WTC11 (cell line): Measurements from ENCODE around the gene SND1. TPM values are rescaled to one million over a fixed set of nuclear protein-coding genes. Genes with fewer than 3 reads are reported as not detected.
A peak's percentile ranks its signal among the peaks of the same experiment; 100 is the strongest.

Experiments used
- ATAC-seq: fragments of 200-7000 bp; cut with Tn5 transposase; 2 replicates; pipeline ENCODE4 v1.10.0; 2021; ENCODE audit warnings: mild to moderate bottlenecking, moderate library complexity
- CTCF ChIA-PET: fragments of 300-600 bp; sonication (Branson Sonifier 250); formaldehyde crosslinking; loops from one replicate; lab custom pipeline; 2021; ENCODE audit warnings: antibody characterized with exemption; lab: Charles Lee
- POLR2A ChIA-PET: fragments of 350-600 bp; sonication (Branson Sonifier 250); formaldehyde crosslinking; loops from one replicate; lab custom pipeline; 2021; ENCODE audit warnings: antibody characterized with exemption; lab: Charles Lee
- DNase-seq: peaks from one replicate; pipeline ENCODE4 v3.0.0; 2021; ENCODE audit warnings: low spot score
- H3K27ac Mint-ChIP-seq: 2 replicates; pipeline ENCODE4 v1.8.0; 2021; ENCODE audit warnings: mixed read lengths
- H3K27me3 Mint-ChIP-seq: 2 replicates; pipeline ENCODE4 v1.8.0; 2021; ENCODE audit warnings: low read depth, mild to moderate bottlenecking, moderate library complexity, mixed read lengths
- H3K36me3 Mint-ChIP-seq: 2 replicates; pipeline ENCODE4 v1.8.0; 2021; ENCODE audit warnings: mixed read lengths
- H3K4me1 Mint-ChIP-seq: 2 replicates; pipeline ENCODE4 v1.8.0; 2022; ENCODE audit warnings: mixed read lengths
- H3K4me3 Mint-ChIP-seq: 2 replicates; pipeline ENCODE4 v1.8.0; 2021; ENCODE audit warnings: mild to moderate bottlenecking, moderate library complexity, mixed read lengths
- H3K9me3 Mint-ChIP-seq: 2 replicates; pipeline ENCODE4 v1.8.0; 2021; ENCODE audit warnings: mixed read lengths
- ARID4B ChIP-seq: sonication (generic); formaldehyde crosslinking; IDR thresholded peaks from 2 replicates; pipeline ENCODE4 v1.8.0; 2023; ENCODE audit warnings: missing genetic modification reagents, mild to moderate bottlenecking, borderline replicate concordance
- ATF6 ChIP-seq: sonication (generic); formaldehyde crosslinking; IDR thresholded peaks from 2 replicates; pipeline ENCODE4 v1.8.1; 2023; ENCODE audit warnings: mild to moderate bottlenecking, missing genetic modification reagents
- CREM ChIP-seq: sonication (generic); formaldehyde crosslinking; IDR thresholded peaks from 2 replicates; pipeline ENCODE4 v1.8.1; 2022; ENCODE audit warnings: mild to moderate bottlenecking, missing genetic modification reagents, moderate library complexity
- E2F1 ChIP-seq: sonication (generic); formaldehyde crosslinking; IDR thresholded peaks from 2 replicates; pipeline ENCODE4 v1.8.0; 2022; ENCODE audit warnings: mild to moderate bottlenecking, missing genetic modification reagents
- ELF4 ChIP-seq: sonication (generic); formaldehyde crosslinking; IDR thresholded peaks from 2 replicates; pipeline ENCODE4 v1.8.1; 2022; ENCODE audit warnings: low read depth, mild to moderate bottlenecking, moderate library complexity, missing genetic modification reagents
- ESRRA ChIP-seq: sonication (generic); formaldehyde crosslinking; IDR thresholded peaks from 2 replicates; pipeline ENCODE4 v1.8.1; 2022; ENCODE audit warnings: mild to moderate bottlenecking, missing genetic modification reagents, borderline replicate concordance
- ETV6 ChIP-seq: sonication (generic); formaldehyde crosslinking; IDR thresholded peaks from 2 replicates; pipeline ENCODE4 v1.8.1; 2022; ENCODE audit warnings: mild to moderate bottlenecking, missing genetic modification reagents
- GABPB1 ChIP-seq: sonication (generic); formaldehyde crosslinking; IDR thresholded peaks from 2 replicates; pipeline ENCODE4 v1.8.1; 2023; ENCODE audit warnings: mild to moderate bottlenecking, missing genetic modification reagents
- HMGXB4 ChIP-seq: sonication (generic); formaldehyde crosslinking; IDR thresholded peaks from 2 replicates; pipeline ENCODE4 v1.8.1; 2023; ENCODE audit warnings: mild to moderate bottlenecking, moderate library complexity, missing genetic modification reagents
- KAT7 ChIP-seq: sonication (generic); formaldehyde crosslinking; IDR thresholded peaks from 2 replicates; pipeline ENCODE4 v1.8.1; 2023; ENCODE audit warnings: missing genetic modification reagents, mild to moderate bottlenecking, borderline replicate concordance
- PRDM15 ChIP-seq: sonication (generic); formaldehyde crosslinking; IDR thresholded peaks from 2 replicates; pipeline ENCODE4 v1.8.0; 2022; ENCODE audit warnings: missing genetic modification reagents
- ZNF219 ChIP-seq: sonication (generic); formaldehyde crosslinking; IDR thresholded peaks from 2 replicates; pipeline ENCODE4 v1.8.0; 2023; ENCODE audit warnings: missing genetic modification reagents, mild to moderate bottlenecking, borderline replicate concordance
- ZNF263 ChIP-seq: sonication (generic); formaldehyde crosslinking; IDR thresholded peaks from 2 replicates; pipeline ENCODE4 v1.8.1; 2022; ENCODE audit warnings: low read depth, mild to moderate bottlenecking, moderate library complexity, missing genetic modification reagents
- total RNA-seq: library from RNA; stranded (reverse); gene quantifications from 3 replicates; pipeline ENCODE4 v1.2.3, GENCODE V29; 2021
- TF ChIP-seq, protein P1 (sequence below): sonication (generic); formaldehyde crosslinking; IDR thresholded peaks from 2 replicates; pipeline ENCODE4 v1.8.1; 2022; ENCODE audit warnings: mild to moderate bottlenecking, moderate library complexity, missing genetic modification reagents

SND1 gene
- total RNA-seq, 1 experiment from 2014 or later: 261 TPM

GRCh38 chr7:128030654-128031611, 378.9 kb downstream of the SND1 start, which contains the start of gene LRRC4:
LRRC4 (minus strand) TSS chr7:128031437; CDS start chr7:128030640, 797 bp downstream.
- Mint-ChIP-seq H3K4me3 (peak within 1 kb of the TSS; percentile 81), H3K27me3 (peaks cover 38% of the 10 kb centered on the region), H3K36me3 (peaks cover 12% of the 10 kb centered on the region), H3K4me1 (peaks cover 39% of the 10 kb centered on the region), H3K9me3 (peaks cover 7% of the 10 kb centered on the region; the same call in 1 of the 2 replicates), H3K27ac (peak within 1 kb of the TSS; percentile 79)
- DNase-seq (peak; percentile 72), ATAC-seq (peak; percentile 12)
- TF ChIP-seq ESRRA (CRISPR knock-in tag) (no peak), KAT7 (CRISPR knock-in tag) (no peak), ARID4B (CRISPR knock-in tag) (0 out of 2 replicates have a peak, but pooled peaks have one; percentile 2), CREM (CRISPR knock-in tag) (no peak), PRDM15 (CRISPR knock-in tag) (peak; percentile 47; the same call in 1 of the 2 replicates), E2F1 (0 out of 2 replicates have a peak, but pooled peaks have one; percentile 0), HMGXB4 (no peak), ELF4 (CRISPR knock-in tag) (no peak), GABPB1 (CRISPR knock-in tag) (no peak), ZNF219 (no peak), ETV6 (CRISPR knock-in tag) (0 out of 2 replicates have a peak, but pooled peaks have one; percentile 14), ZNF263 (CRISPR knock-in tag) (no peak), ATF6 (no peak)
- TF ChIP-seq, protein P1, sequence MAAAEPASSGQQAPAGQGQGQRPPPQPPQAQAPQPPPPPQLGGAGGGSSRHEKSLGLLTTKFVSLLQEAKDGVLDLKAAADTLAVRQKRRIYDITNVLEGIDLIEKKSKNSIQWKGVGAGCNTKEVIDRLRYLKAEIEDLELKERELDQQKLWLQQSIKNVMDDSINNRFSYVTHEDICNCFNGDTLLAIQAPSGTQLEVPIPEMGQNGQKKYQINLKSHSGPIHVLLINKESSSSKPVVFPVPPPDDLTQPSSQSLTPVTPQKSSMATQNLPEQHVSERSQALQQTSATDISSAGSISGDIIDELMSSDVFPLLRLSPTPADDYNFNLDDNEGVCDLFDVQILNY (CRISPR knock-in tag): no peak
- CTCF ChIA-PET: interaction anchor here (0.6 to 2.7 kb wide), 11 partner anchors 9 to 323 kb away, joined by 3 to 18 read pairs (median 3); no protein-coding TSS in a partner anchor
- POLR2A ChIA-PET: interaction anchor here (0.8 kb wide), 1 partner anchor 12 kb away, joined by 3 read pairs; no protein-coding TSS in a partner anchor
